Activated CD8-positive, alpha-beta memory T cell treated with anti-CD3 and anti-CD28 coated beads for 48 hours (primary cell): ENCODE results near the gene C3orf18.

Experiments used
- DNase-seq, 3 experiments: peaks; one replicate each; pipeline ENCODE4 v3.0.0-alpha.2; 2020; ENCODE audit warnings: low read depth in 2 of 3, low spot score in 2 of 3

The C3orf18 gene

GRCh38 chr3:50551681-50552435 is 15.7 kb downstream of the C3orf18 start:
- no peak for DNase-seq

- DNase-seq, result no peak
These were observed 16.4 kb downstream of the C3orf18 start for GRCh38 chr3:50551054-50551659.

GRCh38 chr3:50550079-50550736 is 17.3 kb downstream of the C3orf18 start:
- peak in 2 of 3 experiments; percentile 45 to 58 for DNase-seq

GRCh38 chr3:50549226-50549625 is 18.3 kb downstream of the C3orf18 start:
- no peak for DNase-seq

- DNase-seq, result no peak
These were observed 21.8 kb downstream of the C3orf18 start for GRCh38 chr3:50545781-50546180.

- peak in 2 of 3 experiments; percentile 48 to 55 for DNase-seq
These were observed 25.1 kb downstream of the C3orf18 start for GRCh38 chr3:50542177-50543034.

- DNase-seq, result no peak
These were observed 27.9 kb downstream of the C3orf18 start for GRCh38 chr3:50539356-50540286.

- DNase-seq, result no peak
These were observed 30.0 kb downstream of the C3orf18 start for GRCh38 chr3:50537421-50538129.

- DNase-seq, result no peak
These were observed 30.9 kb downstream of the C3orf18 start for GRCh38 chr3:50536471-50537180.

- no peak for DNase-seq
These were observed 32.7 kb downstream of the C3orf18 start for GRCh38 chr3:50534681-50535330.

GRCh38 chr3:50533807-50534461 is 33.6 kb downstream of the C3orf18 start:
- no peak for DNase-seq

GRCh38 chr3:50533316-50533715 is 34.2 kb downstream of the C3orf18 start:
- no peak for DNase-seq

- no peak for DNase-seq
These were observed 35.4 kb downstream of the C3orf18 start for GRCh38 chr3:50532062-50532705.

- no peak for DNase-seq
These were observed 36.3 kb downstream of the C3orf18 start for GRCh38 chr3:50531201-50531600.

GRCh38 chr3:50530001-50530970 is 37.3 kb downstream of the C3orf18 start:
- DNase-seq, result no peak

GRCh38 chr3:50525987-50526386 is 41.6 kb downstream of the C3orf18 start:
- peak; percentile 27 to 63 (median 50) for DNase-seq
